GM12878 (cell line): ENCODE measurements around the gene DVL2. TPM values are rescaled to one million over a fixed set of nuclear protein-coding genes. Genes with fewer than 3 reads are reported as not detected.
A peak's percentile ranks its signal among the peaks of the same experiment; 100 is the strongest.

Source experiments
- ATAC-seq: fragments of 200-7000 bp; cut with Tn5 transposase; 3 replicates; pipeline ENCODE4 v1.9.1; 2020; ENCODE audit warnings: mild to moderate bottlenecking, moderate library complexity
- BruUV-seq: library from RNA; stranded (reverse); fragments of 400-500 nt; replicated peaks from 2 replicates; lab custom pipeline; 2021; lab: Mats Ljungman, UMichigan
- CTCF ChIA-PET: fragments of 300-600 bp; sonication (Branson Sonifier 250); formaldehyde crosslinking; extraction: SDS; loops from one replicate; lab custom pipeline; 2021; ENCODE audit warnings: inconsistent platforms; lab: Yijun Ruan, JAX
- POLR2A ChIA-PET: fragments of 350-600 bp; formaldehyde crosslinking; extraction: SDS; loops from one replicate; lab custom pipeline; 2021; ENCODE audit warnings: inconsistent platforms; lab: Charles Lee
- RAD21 ChIA-PET: fragments of 300-600 bp; sonication (Branson Sonifier 250); formaldehyde crosslinking; loops from one replicate; lab custom pipeline; 2023; ENCODE audit warnings: antibody characterized with exemption; ENCODE audit not compliant: unreplicated experiment; lab: Charles Lee
- SMC1A ChIA-PET: fragments of 300-600 bp; sonication (Branson Sonifier 250); formaldehyde crosslinking; loops from one replicate; lab custom pipeline; 2023; ENCODE audit not compliant: unreplicated experiment, uncharacterized antibody; lab: Charles Lee
- DNase-seq: peaks from one replicate; pipeline ENCODE4 v3.0.0-alpha.2; 2011; ENCODE audit warnings: low read depth, low spot score
- FAIRE-seq: peaks from 3 replicates; lab custom pipeline; 2011; peaks lifted over from hg19 to GRCh38; lab: Jason Lieb, UNC
- H2AFZ ChIP-seq: 2 replicates; pipeline ENCODE4 v1.6.0; 2011; ENCODE audit warnings: low read depth, low read length, control low read depth; ENCODE audit not compliant: control insufficient read depth
- H3K27ac ChIP-seq: 2 replicates; pipeline ENCODE4 v1.5.1; 2011; ENCODE audit warnings: control low read depth; ENCODE audit not compliant: control insufficient read depth, insufficient read depth
- H3K27me3 ChIP-seq, 2 experiments: replicated peaks in 1 of 2; 2 replicates each; pipeline versions ENCODE4 v1.6.0 to v1.6.1; 2011; ENCODE audit warnings: low read length in 1 of 2; ENCODE audit not compliant: control insufficient read depth in 2 of 2, insufficient read depth in 2 of 2
- H3K36me3 ChIP-seq, 2 experiments: 2 replicates each; pipeline ENCODE4 v1.5.1; 2011; ENCODE audit warnings: low read length in 1 of 2; ENCODE audit not compliant: control insufficient read depth in 2 of 2, insufficient read depth in 2 of 2
- H3K4me1 ChIP-seq: 2 replicates; pipeline ENCODE4 v1.6.1; 2011; ENCODE audit warnings: mild to moderate bottlenecking, low read length, moderate library complexity, mixed read lengths; ENCODE audit not compliant: control insufficient read depth, insufficient read depth
- H3K4me2 ChIP-seq: 2 replicates; pipeline ENCODE4 v1.6.0; 2011; ENCODE audit warnings: control low read depth; ENCODE audit not compliant: control insufficient read depth, insufficient read depth
- H3K4me3 ChIP-seq: fragments of 200-600 bp; sonication (generic); 2 replicates; pipeline ENCODE4 v1.5.1; 2016
- H3K79me2 ChIP-seq: 2 replicates; pipeline ENCODE4 v1.6.0; 2011; ENCODE audit warnings: low read length; ENCODE audit not compliant: control insufficient read depth, insufficient read depth
- H3K9ac ChIP-seq: 2 replicates; pipeline ENCODE4 v1.8.0; 2011; ENCODE audit warnings: low read length, control low read depth, mixed read lengths; ENCODE audit not compliant: control insufficient read depth, insufficient read depth
- H3K9me3 ChIP-seq: replicated peaks from 3 replicates; pipeline ENCODE4 v1.5.1; 2011; ENCODE audit warnings: mild to moderate bottlenecking, low read length; ENCODE audit not compliant: control insufficient read depth, insufficient read depth
- H4K20me1 ChIP-seq: 2 replicates; pipeline ENCODE4 v1.6.0; 2011; ENCODE audit not compliant: control insufficient read depth, insufficient read depth
- CREM ChIP-seq: IDR thresholded peaks from 2 replicates; pipeline ENCODE4 v1.6.1; 2014; ENCODE audit warnings: antibody characterized with exemption, low read depth
- EED ChIP-seq: sonication (generic); IDR thresholded peaks from 2 replicates; pipeline ENCODE4 v1.6.1; 2016; ENCODE audit warnings: antibody characterized with exemption, low read depth
- ETV6 ChIP-seq, 2 experiments: fragments of 450-650 bp in 1 of 2; IDR thresholded peaks in 1 of 2; conservative IDR thresholded peaks in 1 of 2; 2 replicates each; pipeline ENCODE4 v1.6.1; 2014; ENCODE audit warnings: antibody characterized with exemption in 1 of 2, borderline replicate concordance in 1 of 2, low read depth in 1 of 2, mild to moderate bottlenecking in 1 of 2, moderate library complexity in 1 of 2
- HCFC1 ChIP-seq: fragments of 150-350 bp; IDR thresholded peaks from 2 replicates; pipeline ENCODE4 v1.6.1; 2014; ENCODE audit warnings: low read length
- KAT2A ChIP-seq: conservative IDR thresholded peaks from 2 replicates; pipeline ENCODE4 v1.6.1; 2011; ENCODE audit warnings: low read depth, low read length; ENCODE audit not compliant: control insufficient read depth
- NFYA ChIP-seq: IDR thresholded peaks from 2 replicates; pipeline ENCODE4 v1.6.1; 2011; ENCODE audit warnings: low read depth, mild to moderate bottlenecking, low read length, improper control_type of control experiment, borderline replicate concordance
- NR2C2 ChIP-seq: IDR thresholded peaks from 2 replicates; pipeline ENCODE4 v1.6.1; 2011; ENCODE audit warnings: borderline replicate concordance, low read depth; ENCODE audit not compliant: control insufficient read depth, insufficient read length
- POLR2A ChIP-seq: IDR thresholded peaks from 2 replicates; pipeline ENCODE4 v1.6.1; 2011; ENCODE audit warnings: low read depth, mild to moderate bottlenecking, low read length
- RCOR1 ChIP-seq: conservative IDR thresholded peaks from 2 replicates; pipeline ENCODE4 v1.6.1; 2012; ENCODE audit warnings: low read depth, low read length, improper control_type of control experiment
- SMAD1 ChIP-seq: fragments of 450-650 bp; IDR thresholded peaks from 2 replicates; pipeline ENCODE4 v1.6.1; 2018; ENCODE audit warnings: mild to moderate bottlenecking, low read depth; ENCODE audit not compliant: partially characterized antibody
- SPI1 ChIP-seq: IDR thresholded peaks from 2 replicates; pipeline ENCODE4 v1.6.1; 2011; ENCODE audit warnings: low read depth, mild to moderate bottlenecking, low read length, moderate library complexity, borderline replicate concordance; ENCODE audit not compliant: insufficient read depth
- ZNF622 ChIP-seq: fragments of 450-650 bp; IDR thresholded peaks from 2 replicates; pipeline ENCODE4 v1.6.1; 2017; ENCODE audit warnings: mild to moderate bottlenecking, inconsistent platforms
- WGBS: methylation state at CpG from one replicate; pipeline ENCODE4 v1.1.6; 2016; ENCODE audit warnings: low lambda C conversion rate; ENCODE audit not compliant: insufficient replicate concordance, insufficient coverage; ENCODE audit errors: missing lambda C conversion rate; 5-methylcytosine and 5-hydroxymethylcytosine counted together
- in situ Hi-C: fragments of 300-500 bp; cut with MboI; formaldehyde crosslinking; loops from 9 replicates; pipeline ENCODE4 v1.14.3; 2018; ENCODE audit warnings: mixed read lengths
- intact Hi-C: fragments of 100-400 bp; cut with micrococcal nuclease; formaldehyde crosslinking; loops from one replicate; pipeline ENCODE4 v1.14.2; 2022; ENCODE audit not compliant: unreplicated experiment
- polyA plus RNA-seq, 11 experiments: library from polyadenylated mRNA; depleted of rRNA in 4 of 11; unstranded in 6 of 11; stranded (reverse) in 5 of 11; fragments of >200 nt; fragmentation: Nextera tagmentation in 4 of 11; fragmentation: Illumina TruSeq in 1 of 11; extraction: Ambion mirVana in 4 of 11; extraction: Trizol in 1 of 11; gene quantifications; 1 replicate in 1 of 11; 2 replicates in 10 of 11; pipeline versions ENCODE4 v1.2.1 to v1.2.3, GENCODE V29; 2011 to 2016; ENCODE audit warnings: inconsistent platforms in 2 of 11, missing spikeins in 2 of 11, low read depth in 1 of 11
- total RNA-seq, 4 experiments: library from RNA; depleted of rRNA in 3 of 4; stranded (reverse); fragments of >200 nt in 3 of 4; fragmentation: Illumina TruSeq in 1 of 4; extraction: Trizol in 1 of 4; gene quantifications; 2 replicates each; pipeline versions ENCODE4 v1.2.1 to v1.2.3, GENCODE V29; 2013 to 2021
- TF ChIP-seq, protein P1 (sequence below): fragments of 450-650 bp; IDR thresholded peaks from 2 replicates; pipeline ENCODE4 v1.6.1; 2017; ENCODE audit warnings: mild to moderate bottlenecking
- TF ChIP-seq, protein P2 (sequence below): fragments of 450-650 bp; IDR thresholded peaks from 2 replicates; pipeline ENCODE4 v1.6.1; 2017; ENCODE audit warnings: mild to moderate bottlenecking, moderate library complexity
- TF ChIP-seq, protein P3 (sequence below): IDR thresholded peaks from 2 replicates; pipeline ENCODE4 v1.6.1; 2012; ENCODE audit warnings: mild to moderate bottlenecking, low read depth, low read length

The DVL2 gene
- total and polyA plus RNA-seq, 10 of the 15 experiments (the other 5 are each of a cell fraction or from before 2014, with no cell fraction given), result 0.97 to 44.8 (median 23.2) TPM

DNA sequence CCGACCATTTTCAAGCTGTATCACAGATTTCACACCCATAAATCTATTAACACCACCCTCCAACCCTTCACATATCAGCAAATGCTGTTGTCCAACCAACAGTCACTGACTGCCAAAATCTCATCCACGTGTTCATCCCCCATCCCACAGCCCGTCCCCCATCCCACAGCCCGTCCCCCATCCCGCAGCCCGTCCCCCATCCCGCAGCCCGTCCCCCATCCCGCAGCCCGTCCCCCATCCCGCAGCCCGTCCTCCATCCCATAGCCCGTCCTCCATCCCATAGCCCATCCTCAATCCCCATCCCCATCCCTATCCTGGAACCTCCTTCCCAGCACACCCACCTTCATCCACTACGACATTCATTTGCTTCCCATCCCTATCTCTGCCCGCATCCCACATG is 28.8 kb downstream of the DVL2 start:
- DNase-seq, result no peak
- BruUV-seq, result no TSS peak
- POLR2A ChIA-PET, result interaction anchor here (0.5 kb wide), 1 partner anchor 38 kb away, joined by 4 read pairs; no protein-coding TSS in a partner anchor
- H3K36me3 ChIP-seq, result no peaks in the 10 kb centered on the region
- H4K20me1 ChIP-seq, result no peaks in the 10 kb centered on the region
- SMC1A ChIA-PET, result no interaction called here
- H3K27me3 ChIP-seq, result no peaks in the 10 kb centered on the region
- RAD21 ChIA-PET, result no interaction called here
- H3K4me1 ChIP-seq, result peaks cover 6% of the 10 kb centered on the region; the same call in 1 of the 2 replicates
- no peak overlapping the region for H3K9ac ChIP-seq
- in situ Hi-C loops, result no loop called here
- H3K9me3 ChIP-seq, result no peaks in the 10 kb centered on the region
- 63% methylated on average over 3 of the region's 15 CpGs for WGBS
- peak overlapping the region; percentile 68; the same call in 1 of the 2 replicates for H3K4me3 ChIP-seq
- CTCF ChIA-PET, result interaction anchor here (2.0 kb wide), 1 partner anchor 15 kb away, joined by 7 read pairs; the partner anchor contains the start of genes ACADVL and DLG4
- H3K27ac ChIP-seq, result no peak overlapping the region; the same call in 1 of the 2 replicates
- H3K4me2 ChIP-seq, result peak overlapping the region; percentile 88
- no peak for ATAC-seq
- intact Hi-C loops, result loop anchor here (1.0 kb wide), 1 partner anchor 9 kb away; no protein-coding TSS in a partner anchor
- H3K79me2 ChIP-seq, result no peaks in the 10 kb centered on the region
- FAIRE-seq, result no peak
- peak overlapping the region; percentile 89 for H2AFZ ChIP-seq
- TF ChIP-seq ETV6 (conservative IDR thresholded peaks at IDR 0.05 in 1 of 2, IDR thresholded peaks at IDR 0.05 in 1 of 2; ENCODE audit: borderline replicate concordance in 1 of 2, low read depth in 1 of 2), result no peak
- TF ChIP-seq NFYA, result no peak
- TF ChIP-seq, protein P1, sequence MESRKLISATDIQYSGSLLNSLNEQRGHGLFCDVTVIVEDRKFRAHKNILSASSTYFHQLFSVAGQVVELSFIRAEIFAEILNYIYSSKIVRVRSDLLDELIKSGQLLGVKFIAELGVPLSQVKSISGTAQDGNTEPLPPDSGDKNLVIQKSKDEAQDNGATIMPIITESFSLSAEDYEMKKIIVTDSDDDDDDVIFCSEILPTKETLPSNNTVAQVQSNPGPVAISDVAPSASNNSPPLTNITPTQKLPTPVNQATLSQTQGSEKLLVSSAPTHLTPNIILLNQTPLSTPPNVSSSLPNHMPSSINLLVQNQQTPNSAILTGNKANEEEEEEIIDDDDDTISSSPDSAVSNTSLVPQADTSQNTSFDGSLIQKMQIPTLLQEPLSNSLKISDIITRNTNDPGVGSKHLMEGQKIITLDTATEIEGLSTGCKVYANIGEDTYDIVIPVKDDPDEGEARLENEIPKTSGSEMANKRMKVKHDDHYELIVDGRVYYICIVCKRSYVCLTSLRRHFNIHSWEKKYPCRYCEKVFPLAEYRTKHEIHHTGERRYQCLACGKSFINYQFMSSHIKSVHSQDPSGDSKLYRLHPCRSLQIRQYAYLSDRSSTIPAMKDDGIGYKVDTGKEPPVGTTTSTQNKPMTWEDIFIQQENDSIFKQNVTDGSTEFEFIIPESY, result no peak
- no peak for TF ChIP-seq SMAD1
- TF ChIP-seq CREM, result no peak
- TF ChIP-seq EED, result no peak
- TF ChIP-seq POLR2A, result no peak
- TF ChIP-seq SPI1, result no peak
- TF ChIP-seq ZNF622, result no peak
- TF ChIP-seq NR2C2, result no peak
- no peak for TF ChIP-seq KAT2A
- TF ChIP-seq, protein P2, sequence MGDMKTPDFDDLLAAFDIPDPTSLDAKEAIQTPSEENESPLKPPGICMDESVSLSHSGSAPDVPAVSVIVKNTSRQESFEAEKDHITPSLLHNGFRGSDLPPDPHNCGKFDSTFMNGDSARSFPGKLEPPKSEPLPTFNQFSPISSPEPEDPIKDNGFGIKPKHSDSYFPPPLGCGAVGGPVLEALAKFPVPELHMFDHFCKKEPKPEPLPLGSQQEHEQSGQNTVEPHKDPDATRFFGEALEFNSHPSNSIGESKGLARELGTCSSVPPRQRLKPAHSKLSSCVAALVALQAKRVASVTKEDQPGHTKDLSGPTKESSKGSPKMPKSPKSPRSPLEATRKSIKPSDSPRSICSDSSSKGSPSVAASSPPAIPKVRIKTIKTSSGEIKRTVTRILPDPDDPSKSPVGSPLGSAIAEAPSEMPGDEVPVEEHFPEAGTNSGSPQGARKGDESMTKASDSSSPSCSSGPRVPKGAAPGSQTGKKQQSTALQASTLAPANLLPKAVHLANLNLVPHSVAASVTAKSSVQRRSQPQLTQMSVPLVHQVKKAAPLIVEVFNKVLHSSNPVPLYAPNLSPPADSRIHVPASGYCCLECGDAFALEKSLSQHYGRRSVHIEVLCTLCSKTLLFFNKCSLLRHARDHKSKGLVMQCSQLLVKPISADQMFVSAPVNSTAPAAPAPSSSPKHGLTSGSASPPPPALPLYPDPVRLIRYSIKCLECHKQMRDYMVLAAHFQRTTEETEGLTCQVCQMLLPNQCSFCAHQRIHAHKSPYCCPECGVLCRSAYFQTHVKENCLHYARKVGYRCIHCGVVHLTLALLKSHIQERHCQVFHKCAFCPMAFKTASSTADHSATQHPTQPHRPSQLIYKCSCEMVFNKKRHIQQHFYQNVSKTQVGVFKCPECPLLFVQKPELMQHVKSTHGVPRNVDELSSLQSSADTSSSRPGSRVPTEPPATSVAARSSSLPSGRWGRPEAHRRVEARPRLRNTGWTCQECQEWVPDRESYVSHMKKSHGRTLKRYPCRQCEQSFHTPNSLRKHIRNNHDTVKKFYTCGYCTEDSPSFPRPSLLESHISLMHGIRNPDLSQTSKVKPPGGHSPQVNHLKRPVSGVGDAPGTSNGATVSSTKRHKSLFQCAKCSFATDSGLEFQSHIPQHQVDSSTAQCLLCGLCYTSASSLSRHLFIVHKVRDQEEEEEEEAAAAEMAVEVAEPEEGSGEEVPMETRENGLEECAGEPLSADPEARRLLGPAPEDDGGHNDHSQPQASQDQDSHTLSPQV, result no peak
- no peak for TF ChIP-seq HCFC1
- TF ChIP-seq, protein P3, sequence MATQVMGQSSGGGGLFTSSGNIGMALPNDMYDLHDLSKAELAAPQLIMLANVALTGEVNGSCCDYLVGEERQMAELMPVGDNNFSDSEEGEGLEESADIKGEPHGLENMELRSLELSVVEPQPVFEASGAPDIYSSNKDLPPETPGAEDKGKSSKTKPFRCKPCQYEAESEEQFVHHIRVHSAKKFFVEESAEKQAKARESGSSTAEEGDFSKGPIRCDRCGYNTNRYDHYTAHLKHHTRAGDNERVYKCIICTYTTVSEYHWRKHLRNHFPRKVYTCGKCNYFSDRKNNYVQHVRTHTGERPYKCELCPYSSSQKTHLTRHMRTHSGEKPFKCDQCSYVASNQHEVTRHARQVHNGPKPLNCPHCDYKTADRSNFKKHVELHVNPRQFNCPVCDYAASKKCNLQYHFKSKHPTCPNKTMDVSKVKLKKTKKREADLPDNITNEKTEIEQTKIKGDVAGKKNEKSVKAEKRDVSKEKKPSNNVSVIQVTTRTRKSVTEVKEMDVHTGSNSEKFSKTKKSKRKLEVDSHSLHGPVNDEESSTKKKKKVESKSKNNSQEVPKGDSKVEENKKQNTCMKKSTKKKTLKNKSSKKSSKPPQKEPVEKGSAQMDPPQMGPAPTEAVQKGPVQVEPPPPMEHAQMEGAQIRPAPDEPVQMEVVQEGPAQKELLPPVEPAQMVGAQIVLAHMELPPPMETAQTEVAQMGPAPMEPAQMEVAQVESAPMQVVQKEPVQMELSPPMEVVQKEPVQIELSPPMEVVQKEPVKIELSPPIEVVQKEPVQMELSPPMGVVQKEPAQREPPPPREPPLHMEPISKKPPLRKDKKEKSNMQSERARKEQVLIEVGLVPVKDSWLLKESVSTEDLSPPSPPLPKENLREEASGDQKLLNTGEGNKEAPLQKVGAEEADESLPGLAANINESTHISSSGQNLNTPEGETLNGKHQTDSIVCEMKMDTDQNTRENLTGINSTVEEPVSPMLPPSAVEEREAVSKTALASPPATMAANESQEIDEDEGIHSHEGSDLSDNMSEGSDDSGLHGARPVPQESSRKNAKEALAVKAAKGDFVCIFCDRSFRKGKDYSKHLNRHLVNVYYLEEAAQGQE, result no peak
- TF ChIP-seq RCOR1, result no peak
